SU-DHL-6 (cell line): ENCODE data around the gene ZNF132.

ENCODE experiments used
- EZH2phosphoT487 ChIP-seq: fragments of 200-600 bp; sonication (generic), shearing (Covaris generic); conservative IDR thresholded peaks from 2 replicates; pipeline ENCODE4 v1.6.1; 2018; ENCODE audit warnings: mild to moderate bottlenecking, antibody characterized with exemption, low read length, moderate library complexity, mixed read lengths
- TF ChIP-seq, protein P1 (sequence below): fragments of 200-600 bp; sonication (generic); IDR thresholded peaks from one replicate; pipeline ENCODE4 v1.5.1; 2017; ENCODE audit warnings: antibody characterized with exemption, mild to moderate bottlenecking, low read length, moderate library complexity; ENCODE audit not compliant: insufficient read depth, poor library complexity, severe bottlenecking

GRCh38 chr19:58387338-58388174 lies 52.4 kb downstream of the ZNF132 start:
- TF ChIP-seq, protein P1, sequence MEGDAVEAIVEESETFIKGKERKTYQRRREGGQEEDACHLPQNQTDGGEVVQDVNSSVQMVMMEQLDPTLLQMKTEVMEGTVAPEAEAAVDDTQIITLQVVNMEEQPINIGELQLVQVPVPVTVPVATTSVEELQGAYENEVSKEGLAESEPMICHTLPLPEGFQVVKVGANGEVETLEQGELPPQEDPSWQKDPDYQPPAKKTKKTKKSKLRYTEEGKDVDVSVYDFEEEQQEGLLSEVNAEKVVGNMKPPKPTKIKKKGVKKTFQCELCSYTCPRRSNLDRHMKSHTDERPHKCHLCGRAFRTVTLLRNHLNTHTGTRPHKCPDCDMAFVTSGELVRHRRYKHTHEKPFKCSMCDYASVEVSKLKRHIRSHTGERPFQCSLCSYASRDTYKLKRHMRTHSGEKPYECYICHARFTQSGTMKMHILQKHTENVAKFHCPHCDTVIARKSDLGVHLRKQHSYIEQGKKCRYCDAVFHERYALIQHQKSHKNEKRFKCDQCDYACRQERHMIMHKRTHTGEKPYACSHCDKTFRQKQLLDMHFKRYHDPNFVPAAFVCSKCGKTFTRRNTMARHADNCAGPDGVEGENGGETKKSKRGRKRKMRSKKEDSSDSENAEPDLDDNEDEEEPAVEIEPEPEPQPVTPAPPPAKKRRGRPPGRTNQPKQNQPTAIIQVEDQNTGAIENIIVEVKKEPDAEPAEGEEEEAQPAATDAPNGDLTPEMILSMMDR, result no peak
- TF ChIP-seq EZH2phosphoT487, result no peak
